Kasumi-1 (cell line): ENCODE data around the gene SLC2A13.
A peak's percentile ranks its signal among the peaks of the same experiment; 100 is the strongest.

Experiments used
- DNase-seq, 2 experiments: peaks; one replicate each; lab custom pipeline; 2025; lab: John Stamatoyannopoulos, UW

SLC2A13 gene

DNA sequence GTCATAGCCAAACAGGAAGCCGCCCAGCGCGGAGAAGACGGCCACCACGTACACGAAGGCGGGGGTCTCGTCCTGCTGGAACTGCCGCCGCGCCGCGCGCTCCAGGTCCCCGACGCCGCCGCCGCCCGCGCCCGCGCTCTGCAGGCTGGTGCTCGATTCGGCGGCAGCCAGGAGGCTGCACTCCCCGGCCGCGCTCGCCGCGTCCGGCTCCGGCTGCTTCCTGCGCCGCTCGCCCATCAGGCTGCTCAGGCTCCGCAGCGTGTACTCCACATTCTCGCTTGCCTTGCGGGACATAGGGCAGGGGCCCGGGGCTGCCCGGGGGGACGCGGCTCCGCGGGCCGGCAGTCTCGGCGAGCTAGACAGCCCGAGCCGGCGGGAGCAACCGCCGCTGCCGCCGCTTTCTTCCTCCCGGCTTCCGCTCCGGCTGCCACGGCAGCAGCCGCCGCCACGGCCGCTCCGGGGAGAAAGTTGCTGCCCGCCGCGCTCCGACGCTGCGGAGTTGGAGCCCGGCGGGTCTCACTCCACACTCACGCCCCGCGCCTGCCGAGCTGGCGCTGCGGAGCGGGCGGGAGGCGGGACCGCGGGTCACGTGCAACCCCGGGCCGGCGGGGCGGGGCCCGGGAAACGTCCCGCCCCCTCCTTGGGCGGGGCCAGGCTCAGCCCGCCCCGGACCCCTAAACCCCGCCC is at the start of gene SLC2A13:
TSS of gene SLC2A13 (minus strand) at position 567 of the 687 bp plus-strand sequence. CDS start at position 294, 273 bp downstream.
- DNase-seq: peak; percentile 41 to 44

DNA sequence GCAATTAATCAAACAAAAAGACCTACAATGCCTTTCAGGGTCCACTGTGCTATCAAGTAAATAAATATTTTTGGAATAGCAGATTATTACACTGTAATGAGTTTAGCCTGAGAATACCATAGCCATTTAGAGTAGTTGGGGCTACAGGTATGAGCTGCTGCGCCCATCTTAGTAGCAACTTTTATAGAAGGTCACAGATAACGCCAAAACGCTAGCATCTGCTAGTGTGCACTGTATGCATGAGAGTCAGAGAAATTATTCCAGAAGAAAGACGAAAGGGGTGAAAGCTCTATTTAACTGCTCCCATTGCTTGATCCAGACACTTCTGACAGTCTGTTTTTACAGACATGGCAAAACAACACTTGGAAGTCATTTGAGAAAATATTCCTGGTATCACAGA is 48.5 kb upstream of the SLC2A13 start:
- no peak for DNase-seq

DNA sequence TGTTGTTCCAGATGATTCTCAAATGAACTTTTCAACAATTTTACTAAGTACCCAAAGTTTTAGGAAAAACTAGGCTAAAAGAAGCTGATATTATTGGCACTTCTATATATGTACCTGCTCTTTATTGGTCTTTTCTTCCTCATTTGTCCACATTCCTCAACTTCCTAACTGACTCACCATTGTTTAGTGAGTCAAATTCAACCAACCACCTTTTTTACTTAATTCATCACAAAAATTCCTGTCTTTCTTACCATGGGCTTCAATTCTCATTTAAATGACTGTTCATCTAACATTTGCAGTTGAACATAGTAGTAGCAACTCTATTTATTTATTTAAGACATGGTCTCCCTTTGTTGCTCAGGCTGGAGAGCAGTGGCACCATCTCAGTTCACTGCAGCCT is 47.6 kb upstream of the SLC2A13 start:
- no peak for DNase-seq

DNA sequence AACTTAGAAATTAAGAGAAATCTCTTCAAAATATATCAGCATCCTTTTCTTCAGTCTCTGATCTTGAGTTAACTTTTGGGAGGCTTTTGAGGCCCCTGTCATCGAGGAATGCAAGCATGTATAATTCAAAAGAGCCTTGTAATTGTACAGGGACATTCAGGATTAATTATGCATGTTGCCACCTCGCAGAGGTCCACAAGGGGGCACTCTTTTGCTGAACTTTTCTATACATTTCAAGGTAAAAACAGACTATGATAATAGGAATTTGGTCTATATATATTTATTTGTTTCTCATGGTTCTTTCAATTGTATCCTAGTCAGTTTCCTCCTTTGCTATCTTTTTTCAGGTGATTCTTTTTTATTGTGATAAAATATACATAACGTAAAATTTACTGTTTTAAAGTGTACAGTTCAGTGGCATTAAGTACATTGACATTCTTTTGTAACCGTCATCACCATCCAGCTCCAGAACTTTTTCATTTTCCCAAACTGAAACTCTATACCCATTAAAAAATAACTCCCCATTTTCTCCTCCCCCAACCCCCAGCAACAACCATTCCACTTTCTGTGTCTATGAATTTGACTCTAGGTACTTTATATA is 47.0 kb upstream of the SLC2A13 start:
- peak; percentile 65 to 69 for DNase-seq

DNA sequence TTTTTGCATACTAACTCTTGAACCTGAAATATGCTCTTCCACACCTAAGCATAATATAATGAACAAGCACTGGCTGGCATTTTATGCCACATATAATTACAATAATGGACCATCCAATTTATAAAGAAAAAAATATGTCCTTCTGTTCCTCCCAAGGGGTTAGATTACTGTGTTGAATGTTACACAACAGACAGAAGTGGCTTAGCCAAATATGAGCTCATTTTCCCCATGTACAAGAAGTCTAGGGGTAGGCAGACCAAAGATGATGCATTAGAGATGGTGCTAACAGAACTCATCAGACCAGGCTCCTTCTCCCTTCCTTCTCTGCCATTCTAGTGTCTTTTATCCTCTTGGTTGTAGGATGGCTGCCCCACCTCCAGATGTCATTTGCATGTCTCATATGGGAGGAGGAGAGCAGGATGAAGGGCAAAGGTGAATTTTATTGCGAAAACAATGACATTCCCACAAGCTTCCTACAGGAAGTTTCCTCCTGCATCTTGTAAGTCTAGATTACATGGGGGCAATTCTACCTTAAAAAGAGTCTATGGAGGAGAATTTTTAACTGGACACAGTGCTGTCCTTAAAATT is 43.9 kb upstream of the SLC2A13 start:
- DNase-seq: no peak

DNA sequence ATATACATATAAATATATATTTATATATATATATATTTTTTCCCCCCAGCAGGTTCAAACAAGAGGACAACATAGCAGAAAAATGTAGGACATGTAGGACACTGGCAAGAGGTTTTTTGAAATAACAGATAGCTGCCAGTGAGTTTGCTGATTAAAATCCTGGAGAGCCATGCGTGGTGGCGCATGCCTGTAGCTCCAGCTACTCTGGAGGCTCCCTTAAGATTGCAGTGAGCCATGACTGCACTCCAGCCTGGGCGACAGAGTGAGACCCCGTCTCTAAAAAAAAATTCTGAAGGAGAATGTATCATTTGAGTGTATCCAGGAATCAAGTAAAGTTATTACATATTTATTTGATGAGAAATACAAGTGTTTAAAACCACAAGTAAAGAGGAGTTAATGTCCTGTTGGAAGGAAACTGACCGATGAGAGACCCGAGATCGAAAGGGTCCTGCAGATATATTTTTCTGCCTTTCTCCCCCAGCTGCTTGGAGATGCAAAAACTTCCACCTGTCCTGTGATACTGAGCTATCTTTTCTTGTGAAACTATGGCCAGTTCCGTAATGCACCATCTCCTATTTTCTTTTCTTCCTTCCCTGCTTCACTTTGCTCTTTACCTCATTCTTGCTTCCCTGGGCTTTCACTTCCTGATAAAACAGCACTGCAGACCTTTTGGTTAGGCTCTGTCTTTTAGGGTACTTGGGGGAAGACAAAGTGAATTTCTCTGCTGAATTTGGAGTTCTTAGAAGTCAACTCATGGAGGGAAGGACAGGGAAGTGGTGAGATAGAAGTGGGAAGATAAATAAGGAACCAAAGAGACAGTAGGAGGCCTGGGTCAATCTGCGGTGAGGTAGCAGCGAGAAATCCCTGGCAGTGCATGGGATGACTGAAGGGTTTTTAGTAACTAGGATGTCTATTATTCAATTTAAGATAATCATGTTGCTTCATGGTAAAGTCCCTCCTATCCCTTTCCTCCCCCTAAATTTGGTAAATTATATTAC is 41.2 kb upstream of the SLC2A13 start:
- peak in 1 of 2 experiments; percentile 2 for DNase-seq

DNA sequence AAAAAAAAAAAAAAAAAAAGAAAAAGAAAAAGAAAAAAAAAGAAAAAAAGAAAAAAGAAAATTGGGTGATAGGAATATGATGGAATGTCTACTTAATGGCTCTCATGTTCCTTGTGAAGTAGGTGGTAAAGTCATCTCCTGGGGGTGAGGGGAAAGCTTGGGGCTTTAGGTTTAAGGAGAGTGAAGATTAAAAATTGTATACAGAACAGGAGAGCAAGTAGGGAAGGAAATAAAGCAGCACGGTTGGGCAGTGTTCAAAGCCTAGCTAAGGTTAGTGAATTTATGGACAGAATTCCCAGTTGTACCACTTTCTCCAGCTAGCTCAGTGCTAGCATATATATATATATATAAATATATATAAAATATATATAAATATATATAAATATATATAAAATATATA is 40.0 kb upstream of the SLC2A13 start:
- DNase-seq: peak; percentile 18 to 27

DNA sequence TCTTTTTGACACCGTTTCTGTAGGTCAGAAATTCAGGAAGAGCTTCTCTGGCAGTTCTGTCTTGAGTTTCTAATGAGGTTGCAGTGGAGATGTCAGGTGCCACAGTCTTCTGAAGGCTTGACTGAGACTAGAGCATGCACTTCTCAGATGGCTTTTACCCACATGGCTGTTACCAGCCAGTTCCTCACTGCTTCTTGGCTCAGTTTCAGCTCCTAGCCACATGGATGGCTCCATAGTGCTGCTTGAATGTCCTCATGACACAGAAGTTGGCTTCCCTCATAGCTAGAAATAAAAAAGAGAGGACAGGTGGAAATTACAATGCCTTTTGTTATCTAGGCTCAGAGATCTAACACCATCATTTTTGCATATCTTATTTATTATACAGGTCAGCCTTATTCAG is 38.1 kb upstream of the SLC2A13 start:
- DNase-seq: peak; percentile 40

DNA sequence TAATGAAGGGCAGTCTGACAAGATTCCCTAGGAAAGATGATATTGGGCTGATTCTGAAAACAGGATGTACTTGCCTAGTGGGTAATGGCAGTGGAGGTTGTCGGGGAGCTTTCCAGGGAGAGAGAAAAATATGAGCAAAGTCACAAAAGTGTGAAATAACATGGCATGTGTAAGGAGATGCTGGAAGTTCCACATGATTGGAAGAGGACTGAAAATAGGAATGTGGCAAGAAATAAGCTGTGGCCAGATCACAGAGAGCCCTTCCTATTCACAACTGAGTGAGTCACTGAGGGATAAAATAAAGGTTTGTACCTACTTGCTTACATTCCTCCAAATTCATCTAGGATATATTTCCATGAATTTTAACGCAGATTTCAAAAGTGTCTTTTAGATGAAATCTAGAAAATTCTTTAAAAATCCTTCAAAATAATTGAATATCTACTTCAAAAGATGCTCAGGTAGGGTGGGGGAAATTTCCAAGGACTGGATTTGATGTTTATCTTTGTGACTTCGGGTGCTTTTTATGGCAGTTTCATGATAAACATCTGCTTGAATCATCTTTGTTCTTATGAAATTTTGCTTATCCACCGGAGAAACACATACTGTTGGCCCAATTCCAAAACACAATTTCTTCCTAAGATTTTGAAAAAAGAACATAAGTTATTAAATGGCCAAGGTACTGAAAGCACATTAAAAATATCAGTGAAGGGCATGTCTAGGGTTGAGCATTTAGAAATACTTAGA is 36.3 kb upstream of the SLC2A13 start:
- DNase-seq: no peak

DNA sequence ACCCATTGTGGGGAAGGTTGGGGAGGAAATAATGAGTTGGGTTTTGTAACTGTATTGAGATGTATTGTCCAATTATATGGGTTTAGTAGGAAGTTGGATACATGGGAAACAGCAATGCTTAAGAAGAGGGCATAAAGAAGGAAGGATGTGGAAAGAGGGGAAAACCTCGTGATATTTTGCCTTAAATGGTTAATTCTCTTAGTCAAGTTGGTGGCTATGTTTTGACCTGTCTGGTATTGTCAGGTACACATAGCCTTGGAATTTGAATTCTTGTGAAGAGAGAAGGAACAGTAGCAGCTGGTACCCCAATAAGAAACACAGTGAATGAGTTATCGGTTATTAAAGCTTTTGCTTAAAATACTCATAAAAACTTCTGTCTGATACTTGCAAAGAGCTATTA is 32.6 kb upstream of the SLC2A13 start:
- no peak for DNase-seq

DNA sequence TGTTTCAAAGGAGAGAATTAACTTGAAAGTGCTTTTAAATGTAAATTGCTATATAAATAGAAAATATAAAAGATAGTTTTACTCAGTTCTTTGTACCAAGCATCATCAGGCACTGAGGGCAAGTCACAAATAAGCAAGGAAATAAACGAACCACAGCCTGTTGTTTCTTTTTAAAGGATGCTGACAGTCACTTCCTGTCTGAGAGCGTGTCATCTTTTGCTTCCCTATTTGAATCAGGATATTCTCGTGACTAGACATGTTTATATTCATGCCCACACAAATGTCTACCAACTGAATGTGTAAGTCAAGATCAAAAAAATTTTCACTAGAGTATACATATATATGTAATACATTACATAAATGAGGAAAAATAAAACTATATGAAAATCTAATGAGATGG is 31.4 kb upstream of the SLC2A13 start:
- peak; percentile 45 to 77 for DNase-seq

DNA sequence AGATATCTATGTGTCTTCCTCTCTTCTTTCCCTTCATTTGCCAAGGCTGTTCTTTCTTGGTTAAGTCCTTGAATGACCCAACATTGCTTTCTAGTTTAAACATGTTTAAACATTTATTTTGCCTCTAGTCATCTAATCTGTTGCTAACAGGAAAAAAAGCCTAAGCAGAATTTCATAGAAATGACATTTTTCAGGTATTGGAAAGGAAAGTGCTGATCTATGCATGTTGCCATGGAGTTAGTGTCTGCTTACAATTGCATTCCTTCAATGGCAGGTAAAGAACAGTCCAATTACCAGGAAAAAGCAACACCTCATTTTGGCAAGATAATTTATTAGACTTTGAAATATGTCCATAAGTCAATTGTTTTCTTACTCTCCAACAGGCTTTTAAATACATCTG is 21.5 kb upstream of the SLC2A13 start:
- no peak for DNase-seq

DNA sequence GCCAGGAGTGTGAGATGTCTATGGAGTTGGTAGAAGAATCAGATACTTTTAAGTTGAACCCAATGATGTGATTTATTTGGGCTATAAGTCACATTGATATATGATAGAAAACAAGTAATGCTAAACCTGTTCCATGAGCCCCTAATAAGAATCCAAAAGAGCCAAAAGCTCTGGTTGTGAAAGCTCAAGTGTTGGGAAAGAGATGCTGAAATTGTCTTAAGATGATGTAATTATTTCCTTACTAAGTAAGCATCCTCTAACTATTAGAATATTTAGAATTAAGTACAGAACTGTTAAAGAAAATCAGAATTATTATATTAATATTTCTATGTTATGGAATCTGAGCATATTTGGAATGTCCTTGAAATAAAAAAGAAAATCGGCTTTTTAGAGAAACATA is 17.6 kb upstream of the SLC2A13 start:
- no peak for DNase-seq

DNA sequence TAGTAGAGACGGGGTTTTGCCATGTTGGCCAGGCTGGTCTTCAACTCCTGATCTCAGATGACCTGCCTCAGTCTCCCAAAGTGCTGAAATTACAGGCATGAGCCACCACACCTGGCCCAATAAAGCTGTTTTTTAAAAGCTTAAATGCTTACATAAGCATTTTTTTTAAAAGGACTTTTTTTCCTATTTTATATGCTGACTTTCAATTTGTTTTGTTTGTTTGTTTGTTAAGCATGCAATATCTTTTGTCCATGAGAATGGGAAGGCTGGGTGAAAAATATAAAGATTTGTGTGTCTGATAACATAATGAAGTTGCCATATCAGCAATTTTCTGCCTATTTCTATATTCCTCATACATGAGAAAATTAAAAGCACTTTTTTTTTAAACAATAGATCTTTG is 17.0 kb upstream of the SLC2A13 start:
- no peak for DNase-seq

DNA sequence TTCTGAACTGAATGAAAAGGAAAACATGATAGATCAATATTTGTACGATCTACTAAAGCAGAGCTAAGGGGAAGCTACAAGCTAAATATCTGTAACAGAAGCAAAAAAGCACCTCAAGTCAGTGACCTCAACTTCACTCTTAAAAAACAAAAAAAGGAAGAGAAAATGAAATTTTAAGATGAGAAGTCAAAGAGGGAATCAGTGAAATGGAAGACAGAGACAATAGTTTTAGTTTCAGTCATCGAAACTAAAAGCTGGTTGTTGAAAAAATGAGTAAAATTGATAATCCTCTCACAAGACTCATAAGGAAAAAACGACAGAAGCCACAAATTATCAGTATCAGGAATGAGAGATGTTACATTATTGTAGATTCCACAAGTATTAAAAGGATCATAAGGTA is 11.9 kb upstream of the SLC2A13 start:
- no peak for DNase-seq

DNA sequence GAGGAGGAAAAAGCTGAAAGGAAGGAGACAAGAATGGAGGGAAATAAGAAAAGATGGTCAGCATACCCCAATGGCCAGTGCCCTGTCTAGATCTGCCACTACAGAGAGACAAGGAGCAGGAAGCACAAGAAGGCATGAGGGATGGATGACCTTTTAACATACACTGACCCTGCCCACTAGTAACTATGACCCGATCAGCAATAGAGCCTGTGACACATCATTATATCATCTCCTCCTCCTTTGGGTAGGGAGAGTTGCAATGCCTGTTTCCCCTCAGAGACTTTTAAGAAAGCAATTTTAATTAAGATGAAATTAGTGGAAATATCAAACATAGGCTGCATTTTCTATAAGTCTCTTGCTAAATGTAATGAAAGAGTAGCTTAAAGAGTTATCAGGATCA is 4.7 kb upstream of the SLC2A13 start:
- DNase-seq: no peak

DNA sequence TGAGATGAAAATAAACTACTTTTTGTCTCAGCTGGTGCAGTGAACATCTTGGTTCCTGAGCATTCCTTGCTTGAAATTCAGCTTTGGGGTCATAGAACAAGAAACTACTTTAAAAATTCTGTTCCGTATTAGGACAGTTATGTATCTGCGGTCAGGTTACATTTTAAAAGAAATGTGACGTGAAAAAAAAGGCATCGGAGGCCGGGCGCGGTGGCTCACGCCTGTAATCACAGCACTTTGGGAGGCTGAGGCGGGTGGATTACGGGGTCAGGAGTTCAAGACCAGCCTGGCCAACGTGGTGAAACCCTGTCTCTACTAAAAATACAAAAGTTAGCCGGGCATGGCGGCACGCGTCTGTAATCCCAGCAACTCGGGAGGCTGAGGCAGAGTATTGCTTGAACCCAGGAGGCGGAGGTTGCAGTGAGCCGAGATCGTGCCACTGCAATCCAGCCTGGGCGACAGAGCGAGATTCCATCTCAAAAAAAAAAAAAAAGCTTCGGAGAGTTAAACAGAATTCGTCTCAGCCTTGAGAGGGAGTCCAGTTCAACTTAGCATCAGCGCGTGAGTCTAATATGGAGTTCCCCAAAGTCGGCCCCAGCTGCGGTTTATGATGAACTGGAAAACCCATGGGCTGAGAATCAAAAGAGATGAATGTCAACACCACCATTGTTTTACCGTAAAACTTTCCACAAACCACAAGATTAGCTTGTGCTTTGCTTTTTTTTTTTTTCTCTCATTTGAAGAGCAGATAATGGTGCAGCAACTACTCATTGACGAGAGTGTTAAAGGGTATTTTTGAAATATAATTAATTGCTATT is 2.1 kb upstream of the SLC2A13 start:
- no peak for DNase-seq

DNA sequence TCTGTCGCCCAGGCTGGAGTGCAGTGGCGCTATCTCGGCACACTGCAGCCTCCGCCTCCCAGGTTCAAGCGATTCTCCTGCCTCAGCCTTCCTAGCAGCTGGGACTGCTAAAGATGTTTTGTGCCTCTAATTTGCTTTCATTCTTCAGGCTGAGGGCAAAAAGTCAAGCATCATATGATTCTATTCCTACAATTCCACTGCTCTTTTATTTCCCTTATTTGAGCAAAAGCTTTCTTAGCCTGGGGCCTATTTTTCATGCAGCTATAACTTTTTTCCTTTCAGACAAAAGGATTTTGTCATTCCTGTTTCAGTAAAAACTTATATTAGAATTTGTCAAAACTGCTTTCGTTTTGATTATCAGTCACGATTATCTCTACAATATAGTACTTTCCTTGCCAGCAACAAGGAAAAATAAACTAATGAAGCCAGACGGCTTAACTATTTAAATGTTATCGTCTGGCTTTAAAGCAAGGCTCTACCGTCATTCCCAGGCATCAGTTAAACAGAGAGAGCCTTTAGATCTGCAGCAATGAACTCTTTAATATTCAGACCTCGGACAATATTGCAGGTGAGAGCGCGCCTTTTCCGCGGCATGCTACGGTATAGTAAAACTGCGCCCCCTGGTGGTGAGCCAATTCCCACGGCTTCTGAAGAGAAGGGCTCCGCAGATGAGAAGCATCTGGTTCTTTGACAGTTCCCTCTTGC is 1.4 kb upstream of the SLC2A13 start:
- peak; percentile 72 to 83 for DNase-seq

DNA sequence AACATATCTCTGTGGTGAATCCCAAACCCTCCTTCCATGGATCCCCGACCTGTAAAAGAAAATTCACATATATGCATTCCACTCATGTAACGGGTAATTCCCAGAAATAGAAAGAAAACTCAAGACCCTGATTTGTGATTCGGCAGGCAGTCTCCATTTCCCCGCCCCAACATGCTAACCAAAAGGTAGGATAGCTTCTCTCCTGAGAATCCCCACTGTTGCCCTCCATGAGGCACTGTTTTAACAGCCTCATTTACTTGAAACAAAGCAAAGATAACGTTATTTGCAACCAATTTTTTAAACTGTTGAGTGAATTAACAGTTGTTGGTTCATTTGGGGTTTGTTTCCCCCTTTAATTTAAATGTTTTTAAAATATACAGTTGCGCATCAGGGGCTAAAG is 774 bp upstream of the SLC2A13 start:
- no peak for DNase-seq

DNA sequence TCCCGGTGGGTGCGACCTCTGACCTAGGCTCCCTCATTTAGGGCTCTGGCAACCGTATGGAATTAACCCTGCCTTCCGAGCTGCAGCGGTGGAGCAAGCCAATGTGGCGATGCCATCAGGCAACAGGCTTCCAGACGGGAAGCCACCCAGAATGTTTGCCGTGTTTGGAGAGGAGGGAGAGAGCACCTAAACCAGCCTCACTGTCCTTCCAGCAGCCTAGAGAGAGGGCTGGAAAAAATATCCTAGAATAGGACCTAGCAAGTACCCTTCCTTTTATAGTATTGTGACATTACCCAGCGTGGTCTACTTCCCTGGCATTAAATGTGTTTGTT is 287 bp upstream of the SLC2A13 start:
- DNase-seq: peak in 1 of 2 experiments; percentile 33

DNA sequence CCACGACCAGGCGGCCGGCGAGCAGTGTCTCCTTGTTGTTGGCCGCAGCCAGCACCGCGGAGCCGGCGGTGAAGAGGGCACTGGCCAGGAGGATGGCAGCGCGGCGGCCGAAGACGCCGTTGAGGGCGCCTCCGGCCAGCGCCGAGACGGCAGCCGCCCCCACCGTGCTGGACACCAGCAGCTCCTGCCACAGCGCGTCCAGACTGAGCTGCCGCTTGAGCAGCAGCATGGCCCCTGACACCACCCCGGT is 691 bp downstream of the SLC2A13 start:
- DNase-seq: no peak
